ENCODE results near the gene DOCK2. TPM values are rescaled to one million over a fixed set of nuclear protein-coding genes. Genes with fewer than 3 reads are reported as not detected.

DOCK2 gene
- polyA plus RNA-seq, 1 of the 3 experiments (the other 2 are of a cell fraction) = 3.8 TPM

DNA sequence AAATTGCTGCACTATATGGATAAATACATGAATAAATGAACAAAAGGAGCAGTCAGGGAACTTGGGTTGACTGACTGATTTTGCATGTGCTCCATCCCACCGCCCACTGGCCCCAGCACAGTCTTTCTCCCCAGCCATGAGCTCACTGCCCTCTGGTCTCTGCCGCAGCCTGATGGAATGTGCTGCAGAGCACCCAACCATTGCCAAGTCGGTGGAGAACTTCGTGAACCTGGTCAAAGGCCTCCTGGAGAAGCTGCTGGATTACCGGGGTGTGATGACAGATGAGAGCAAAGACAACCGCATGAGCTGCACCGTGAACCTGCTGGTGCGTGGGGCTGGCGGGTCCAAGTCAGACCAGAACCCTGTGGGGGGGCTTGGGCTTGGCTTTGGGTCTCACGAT is 397.2 kb downstream of the DOCK2 start (continued):
- no peak for TF ChIP-seq PBX3 (IDR thresholded peaks at IDR 0.05)
- TF ChIP-seq, protein P1, sequence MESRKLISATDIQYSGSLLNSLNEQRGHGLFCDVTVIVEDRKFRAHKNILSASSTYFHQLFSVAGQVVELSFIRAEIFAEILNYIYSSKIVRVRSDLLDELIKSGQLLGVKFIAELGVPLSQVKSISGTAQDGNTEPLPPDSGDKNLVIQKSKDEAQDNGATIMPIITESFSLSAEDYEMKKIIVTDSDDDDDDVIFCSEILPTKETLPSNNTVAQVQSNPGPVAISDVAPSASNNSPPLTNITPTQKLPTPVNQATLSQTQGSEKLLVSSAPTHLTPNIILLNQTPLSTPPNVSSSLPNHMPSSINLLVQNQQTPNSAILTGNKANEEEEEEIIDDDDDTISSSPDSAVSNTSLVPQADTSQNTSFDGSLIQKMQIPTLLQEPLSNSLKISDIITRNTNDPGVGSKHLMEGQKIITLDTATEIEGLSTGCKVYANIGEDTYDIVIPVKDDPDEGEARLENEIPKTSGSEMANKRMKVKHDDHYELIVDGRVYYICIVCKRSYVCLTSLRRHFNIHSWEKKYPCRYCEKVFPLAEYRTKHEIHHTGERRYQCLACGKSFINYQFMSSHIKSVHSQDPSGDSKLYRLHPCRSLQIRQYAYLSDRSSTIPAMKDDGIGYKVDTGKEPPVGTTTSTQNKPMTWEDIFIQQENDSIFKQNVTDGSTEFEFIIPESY (IDR thresholded peaks at IDR 0.05; ENCODE audit: borderline replicate concordance, low read depth) = no peak
- no peak for TF ChIP-seq TAF1 (IDR thresholded peaks at IDR 0.05; ENCODE audit: borderline replicate concordance, low read depth, low read length)

- POLR2A ChIA-PET = no interaction called here
- no peaks in the 10 kb centered on the region for H3K9me2 ChIP-seq
- no peaks in the 10 kb centered on the region for H3K4me1 ChIP-seq (ENCODE audit: control insufficient read depth in 1 of 2, insufficient read depth in 2 of 2, low read depth in 1 of 2, low read length in 1 of 2)
- no peaks in the 10 kb centered on the region for H3K9me3 ChIP-seq
- no peak overlapping the region for H3K4me3 ChIP-seq (ENCODE audit: low read depth in 2 of 2, low read length in 1 of 2)
- H2AFZ ChIP-seq (ENCODE audit: low read depth) = no peak overlapping the region
- TF ChIP-seq POLR2AphosphoS5 (IDR thresholded peaks at IDR 0.05; ENCODE audit: low read depth, low read length) (no peak), PBX3 (IDR thresholded peaks at IDR 0.05) (no peak), MAX (IDR thresholded peaks at IDR 0.05; ENCODE audit: low read depth) (no peak), SMC3 (IDR thresholded peaks at IDR 0.05; ENCODE audit: low read depth, low read length) (no peak), EP300 (IDR thresholded peaks at IDR 0.05; ENCODE audit: borderline replicate concordance in 1 of 2, low read depth in 1 of 2, low read length in 1 of 2) (no peak), GATA2 (CRISPR knock-in tag; IDR thresholded peaks at IDR 0.05) (no peak), TAF1 (IDR thresholded peaks at IDR 0.05; ENCODE audit: borderline replicate concordance, low read depth, low read length) (no peak), FOXJ3 (CRISPR knock-in tag; IDR thresholded peaks at IDR 0.05) (no peak), JUND (IDR thresholded peaks at IDR 0.05) (no peak), YY1 (IDR thresholded peaks at IDR 0.05; ENCODE audit: low read depth) (no peak), MEF2A (IDR thresholded peaks at IDR 0.05; ENCODE audit: borderline replicate concordance, low read depth) (no peak), TCF12 (IDR thresholded peaks at IDR 0.05) (no peak), MXI1 (IDR thresholded peaks at IDR 0.05; ENCODE audit: low read depth, low read length) (no peak), SIN3A (IDR thresholded peaks at IDR 0.05; ENCODE audit: borderline replicate concordance, low read depth, low read length) (no peak), CHD2 (IDR thresholded peaks at IDR 0.05; ENCODE audit: low read length, partially characterized antibody) (no peak), USF2 (IDR thresholded peaks at IDR 0.05; ENCODE audit: borderline replicate concordance, low read depth, low read length) (no peak)
- TF ChIP-seq, protein P2, sequence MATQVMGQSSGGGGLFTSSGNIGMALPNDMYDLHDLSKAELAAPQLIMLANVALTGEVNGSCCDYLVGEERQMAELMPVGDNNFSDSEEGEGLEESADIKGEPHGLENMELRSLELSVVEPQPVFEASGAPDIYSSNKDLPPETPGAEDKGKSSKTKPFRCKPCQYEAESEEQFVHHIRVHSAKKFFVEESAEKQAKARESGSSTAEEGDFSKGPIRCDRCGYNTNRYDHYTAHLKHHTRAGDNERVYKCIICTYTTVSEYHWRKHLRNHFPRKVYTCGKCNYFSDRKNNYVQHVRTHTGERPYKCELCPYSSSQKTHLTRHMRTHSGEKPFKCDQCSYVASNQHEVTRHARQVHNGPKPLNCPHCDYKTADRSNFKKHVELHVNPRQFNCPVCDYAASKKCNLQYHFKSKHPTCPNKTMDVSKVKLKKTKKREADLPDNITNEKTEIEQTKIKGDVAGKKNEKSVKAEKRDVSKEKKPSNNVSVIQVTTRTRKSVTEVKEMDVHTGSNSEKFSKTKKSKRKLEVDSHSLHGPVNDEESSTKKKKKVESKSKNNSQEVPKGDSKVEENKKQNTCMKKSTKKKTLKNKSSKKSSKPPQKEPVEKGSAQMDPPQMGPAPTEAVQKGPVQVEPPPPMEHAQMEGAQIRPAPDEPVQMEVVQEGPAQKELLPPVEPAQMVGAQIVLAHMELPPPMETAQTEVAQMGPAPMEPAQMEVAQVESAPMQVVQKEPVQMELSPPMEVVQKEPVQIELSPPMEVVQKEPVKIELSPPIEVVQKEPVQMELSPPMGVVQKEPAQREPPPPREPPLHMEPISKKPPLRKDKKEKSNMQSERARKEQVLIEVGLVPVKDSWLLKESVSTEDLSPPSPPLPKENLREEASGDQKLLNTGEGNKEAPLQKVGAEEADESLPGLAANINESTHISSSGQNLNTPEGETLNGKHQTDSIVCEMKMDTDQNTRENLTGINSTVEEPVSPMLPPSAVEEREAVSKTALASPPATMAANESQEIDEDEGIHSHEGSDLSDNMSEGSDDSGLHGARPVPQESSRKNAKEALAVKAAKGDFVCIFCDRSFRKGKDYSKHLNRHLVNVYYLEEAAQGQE (IDR thresholded peaks at IDR 0.05; ENCODE audit: low read depth, low read length) = no peak
- TF ChIP-seq, protein P1 (IDR thresholded peaks at IDR 0.05; ENCODE audit: borderline replicate concordance, low read depth) = no peak
- no peak for DNase-seq
- CTCF ChIA-PET = interaction anchor here (1.6 kb wide), 1 partner anchor 58 kb away, joined by 4 read pairs; the partner anchor contains the start of gene INSYN2B
- H3K9ac ChIP-seq = no peak overlapping the region
- H3K79me2 ChIP-seq (ENCODE audit: insufficient read depth) = no peaks in the 10 kb centered on the region
- H3K4me2 ChIP-seq = no peak overlapping the region
- H4K20me1 ChIP-seq (ENCODE audit: insufficient read depth) = no peaks in the 10 kb centered on the region
- H3K36me3 ChIP-seq (replicated peaks in 1 of 2; ENCODE audit: control insufficient read depth in 1 of 2, insufficient read depth in 2 of 2, low read length in 1 of 2) = no peaks in the 10 kb centered on the region
- no peaks in the 10 kb centered on the region for H3K27me3 ChIP-seq (ENCODE audit: insufficient read depth)
- WGBS (ENCODE audit: low lambda C conversion rate) = 86% methylated on average over 7 of the region's 7 CpGs
- H3F3A ChIP-seq (replicated peaks; ENCODE audit: insufficient read depth) = no peaks in the 10 kb centered on the region
- H3K27ac ChIP-seq (ENCODE audit: low read depth in 2 of 2, low read length in 1 of 2) = no peak overlapping the region
Observed at GRCh38 chr5:170038241-170038640, 401.2 kb downstream of the DOCK2 start.

Measured in SK-N-SH (cell line).